Esophagus squamous epithelium (tissue), 4 donors: Measurements from ENCODE around the gene CAMTA1.

Source experiments
- POLR2A ChIP-seq, 4 donors: fragments of 450-650 bp; IDR thresholded peaks; one replicate each; pipeline ENCODE4 v1.6.1; 2017; ENCODE audit warnings: antibody characterized with exemption in 4 of 4, mild to moderate bottlenecking in 4 of 4, moderate library complexity in 3 of 4
- TF ChIP-seq, protein P1 (sequence below), 6 experiments: fragments of 450-650 bp in 4 of 6; fragments of 200-600 bp in 2 of 6; sonication (generic) in 2 of 6; IDR thresholded peaks; one replicate each; pipeline ENCODE4 v1.5.1; 2016 to 2019; ENCODE audit warnings: antibody characterized with exemption in 6 of 6, mild to moderate bottlenecking in 4 of 6, moderate library complexity in 4 of 6

DNA sequence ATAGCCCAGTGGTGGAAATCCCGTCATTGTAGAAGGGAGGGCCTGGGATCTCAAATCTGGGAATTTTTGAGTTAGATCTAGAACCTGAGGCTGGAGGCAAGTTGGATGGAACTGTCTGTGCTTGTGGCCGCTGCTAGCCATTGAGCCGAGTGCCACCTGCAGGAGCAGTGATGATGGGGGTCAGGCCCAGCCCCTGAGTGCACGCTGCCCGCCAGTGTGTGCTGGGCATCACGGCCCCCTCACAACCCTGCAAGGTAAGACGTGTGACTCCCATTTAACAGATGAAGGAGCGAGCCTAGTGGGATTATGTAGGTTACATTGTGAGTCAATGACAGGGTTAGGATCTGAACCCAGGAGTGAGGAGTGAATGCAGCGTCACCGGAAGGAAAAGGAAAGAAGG, 407.2 kb downstream of the CAMTA1 start:
- TF ChIP-seq, protein P1, sequence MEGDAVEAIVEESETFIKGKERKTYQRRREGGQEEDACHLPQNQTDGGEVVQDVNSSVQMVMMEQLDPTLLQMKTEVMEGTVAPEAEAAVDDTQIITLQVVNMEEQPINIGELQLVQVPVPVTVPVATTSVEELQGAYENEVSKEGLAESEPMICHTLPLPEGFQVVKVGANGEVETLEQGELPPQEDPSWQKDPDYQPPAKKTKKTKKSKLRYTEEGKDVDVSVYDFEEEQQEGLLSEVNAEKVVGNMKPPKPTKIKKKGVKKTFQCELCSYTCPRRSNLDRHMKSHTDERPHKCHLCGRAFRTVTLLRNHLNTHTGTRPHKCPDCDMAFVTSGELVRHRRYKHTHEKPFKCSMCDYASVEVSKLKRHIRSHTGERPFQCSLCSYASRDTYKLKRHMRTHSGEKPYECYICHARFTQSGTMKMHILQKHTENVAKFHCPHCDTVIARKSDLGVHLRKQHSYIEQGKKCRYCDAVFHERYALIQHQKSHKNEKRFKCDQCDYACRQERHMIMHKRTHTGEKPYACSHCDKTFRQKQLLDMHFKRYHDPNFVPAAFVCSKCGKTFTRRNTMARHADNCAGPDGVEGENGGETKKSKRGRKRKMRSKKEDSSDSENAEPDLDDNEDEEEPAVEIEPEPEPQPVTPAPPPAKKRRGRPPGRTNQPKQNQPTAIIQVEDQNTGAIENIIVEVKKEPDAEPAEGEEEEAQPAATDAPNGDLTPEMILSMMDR (IDR thresholded peaks at IDR 0.05), result no peak
- TF ChIP-seq POLR2A (IDR thresholded peaks at IDR 0.05), result no peak
